HS-27A (cell line): Measurements from ENCODE around the gene KLF3.

Experiments used
- DNase-seq: peaks from one replicate; pipeline ENCODE4 v3.0.0-alpha.2; 2012; ENCODE audit warnings: low read depth, missing footprints

KLF3 gene

DNA sequence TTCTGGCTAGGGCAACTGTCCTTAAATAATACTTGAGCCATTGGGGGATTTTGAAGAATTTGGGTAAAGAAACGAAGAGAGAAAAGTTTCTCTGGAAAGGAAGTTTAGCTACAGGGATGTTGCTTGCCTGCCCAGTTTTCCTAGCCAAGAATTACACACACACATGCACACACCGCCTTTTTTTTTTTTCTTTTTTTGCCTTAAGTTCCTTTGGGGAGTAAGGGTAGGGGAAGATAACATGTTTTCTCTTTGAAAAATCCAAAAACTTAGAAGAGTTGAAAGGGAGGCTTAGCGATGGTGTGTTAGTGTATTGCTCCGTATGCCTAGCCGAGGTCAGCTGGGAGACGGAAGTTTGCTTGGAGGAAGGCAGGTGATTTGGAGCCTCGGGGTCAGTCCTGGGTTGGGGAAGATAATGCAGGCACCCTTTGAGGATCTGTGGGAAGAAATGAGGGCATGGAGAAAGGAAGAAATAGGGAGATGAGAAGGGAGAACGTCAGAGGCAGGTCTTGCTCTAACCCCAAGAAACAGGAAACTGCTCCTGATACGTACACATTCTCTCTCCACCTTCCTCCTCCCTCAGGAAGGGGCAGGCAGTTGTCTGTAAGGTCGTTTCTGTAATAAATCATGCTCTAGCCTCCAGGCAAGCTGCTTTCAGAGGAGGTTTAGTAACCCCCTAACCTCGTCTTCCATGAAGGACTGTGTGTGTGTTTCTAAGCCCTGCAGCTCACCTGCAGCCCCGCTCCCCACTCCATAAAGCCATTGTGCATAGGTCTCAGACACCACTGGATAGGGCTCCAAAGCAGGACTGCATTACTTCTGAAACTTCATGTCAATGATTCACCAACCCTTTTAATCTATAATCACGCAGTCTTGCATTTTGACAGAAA lies 10.5 kb downstream of the KLF3 start:
- no peak for DNase-seq

GRCh38 chr4:38675146-38676121 lies 11.4 kb downstream of the KLF3 start:
- peak; percentile 71 for DNase-seq

DNA sequence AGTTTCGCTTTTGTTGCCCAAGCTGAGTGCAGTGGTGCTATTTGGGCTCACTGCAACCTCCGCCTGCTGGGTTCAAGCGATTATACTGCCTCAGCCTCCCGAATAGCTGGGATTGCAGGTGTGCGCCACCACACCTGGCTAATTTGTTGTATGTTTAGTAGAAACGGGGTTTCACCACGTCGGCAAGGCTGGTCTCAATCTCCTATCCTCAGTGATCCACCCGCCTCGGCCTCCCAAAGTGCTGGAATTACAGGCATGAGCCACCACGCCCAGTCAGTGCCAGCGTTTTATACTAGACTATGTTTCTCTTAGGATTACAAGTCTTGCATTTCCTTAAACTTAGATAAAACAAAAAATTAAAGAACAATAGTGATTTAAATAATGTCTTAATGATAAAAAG lies 13.0 kb downstream of the KLF3 start:
- no peak for DNase-seq

- no peak for DNase-seq
Observed at GRCh38 chr4:38677441-38677840, 13.4 kb downstream of the KLF3 start.

DNA sequence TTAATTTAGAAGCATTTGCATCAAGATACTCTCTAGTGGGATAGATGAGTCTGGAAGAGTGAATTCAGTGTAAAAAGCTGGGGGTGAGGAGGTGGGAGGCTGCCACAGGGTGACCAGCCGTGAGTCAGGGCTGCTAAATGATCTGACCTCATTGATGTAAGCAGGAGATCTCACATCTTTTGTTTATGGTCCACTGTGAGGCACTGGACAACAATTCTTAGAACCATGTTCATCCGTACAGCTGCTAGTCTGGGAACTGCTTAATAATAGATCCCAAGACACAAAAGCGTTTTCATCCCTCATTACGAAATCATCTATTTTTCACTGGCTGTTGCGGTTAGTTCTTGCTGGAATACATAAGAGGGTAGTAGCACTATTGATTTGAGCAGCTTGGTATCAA lies 14.1 kb downstream of the KLF3 start:
- no peak for DNase-seq

GRCh38 chr4:38679921-38680320 lies 15.9 kb downstream of the KLF3 start:
- DNase-seq: no peak

- no peak for DNase-seq
Observed at GRCh38 chr4:38681281-38681991, 17.4 kb downstream of the KLF3 start.

- no peak for DNase-seq
Observed at GRCh38 chr4:38682336-38682735, 18.3 kb downstream of the KLF3 start.

DNA sequence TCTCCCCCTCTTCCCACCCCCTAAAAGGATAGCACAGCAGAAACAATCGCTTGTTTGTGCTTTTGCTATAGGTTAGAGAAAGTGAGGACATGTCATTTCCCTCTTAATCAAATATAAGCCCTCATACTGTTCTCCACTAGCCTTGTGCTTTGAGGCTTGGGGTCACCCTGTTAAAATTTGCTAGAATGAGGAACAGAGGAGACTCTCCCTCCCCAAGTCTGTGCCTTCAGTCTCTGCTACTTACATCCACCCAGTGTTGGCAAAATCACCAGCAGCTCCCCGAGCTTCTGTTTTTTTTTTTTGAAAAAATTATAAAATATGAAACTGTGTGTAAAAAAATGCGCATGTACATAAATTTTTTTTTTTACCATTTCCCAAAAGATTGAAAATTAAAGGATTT lies 19.3 kb downstream of the KLF3 start:
- DNase-seq: no peak

DNA sequence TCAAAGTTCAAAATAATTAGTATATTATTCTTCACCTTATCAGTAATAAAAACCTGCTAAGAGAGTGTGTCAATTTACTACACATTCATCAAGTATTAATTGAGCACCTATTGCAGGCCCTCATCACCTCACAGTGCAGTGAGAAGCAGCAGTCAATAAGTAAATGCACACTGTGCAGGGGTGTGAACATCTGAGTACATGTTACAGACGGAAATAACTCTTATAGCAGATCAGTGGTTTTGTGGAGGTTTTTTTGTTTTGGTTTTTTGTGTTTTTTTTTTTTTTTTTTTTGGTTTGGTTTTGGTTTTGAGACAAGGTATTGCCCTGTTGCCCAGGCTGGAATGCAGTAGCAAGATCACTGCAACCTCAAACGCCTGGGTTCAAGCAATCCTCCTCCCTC lies 20.3 kb downstream of the KLF3 start:
- no peak for DNase-seq

- DNase-seq: no peak
Observed at GRCh38 chr4:38684951-38685844, 21.2 kb downstream of the KLF3 start.

GRCh38 chr4:38686682-38687081 lies 22.7 kb downstream of the KLF3 start:
- DNase-seq: no peak

DNA sequence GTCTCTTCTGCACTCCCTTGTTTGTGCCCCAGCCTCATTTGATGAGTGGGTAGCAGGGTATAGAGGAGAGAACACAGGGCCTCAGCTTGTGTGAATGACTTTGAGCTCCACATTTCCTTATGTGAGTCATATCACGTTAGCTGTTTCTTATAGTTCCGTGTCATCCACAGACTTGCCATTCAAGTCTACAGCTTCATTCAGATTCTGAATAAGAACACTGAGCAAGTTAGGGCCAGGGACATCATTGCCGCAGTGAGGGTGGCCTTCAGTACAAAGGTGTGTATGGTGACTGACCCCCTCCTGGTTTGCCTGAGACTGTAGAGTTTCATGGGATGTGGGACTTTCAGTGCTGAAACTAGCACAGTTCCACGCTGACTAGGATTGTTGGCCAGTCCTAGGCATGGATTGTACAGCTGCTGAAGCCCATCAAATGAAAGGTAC lies 23.6 kb downstream of the KLF3 start:
- DNase-seq: no peak

DNA sequence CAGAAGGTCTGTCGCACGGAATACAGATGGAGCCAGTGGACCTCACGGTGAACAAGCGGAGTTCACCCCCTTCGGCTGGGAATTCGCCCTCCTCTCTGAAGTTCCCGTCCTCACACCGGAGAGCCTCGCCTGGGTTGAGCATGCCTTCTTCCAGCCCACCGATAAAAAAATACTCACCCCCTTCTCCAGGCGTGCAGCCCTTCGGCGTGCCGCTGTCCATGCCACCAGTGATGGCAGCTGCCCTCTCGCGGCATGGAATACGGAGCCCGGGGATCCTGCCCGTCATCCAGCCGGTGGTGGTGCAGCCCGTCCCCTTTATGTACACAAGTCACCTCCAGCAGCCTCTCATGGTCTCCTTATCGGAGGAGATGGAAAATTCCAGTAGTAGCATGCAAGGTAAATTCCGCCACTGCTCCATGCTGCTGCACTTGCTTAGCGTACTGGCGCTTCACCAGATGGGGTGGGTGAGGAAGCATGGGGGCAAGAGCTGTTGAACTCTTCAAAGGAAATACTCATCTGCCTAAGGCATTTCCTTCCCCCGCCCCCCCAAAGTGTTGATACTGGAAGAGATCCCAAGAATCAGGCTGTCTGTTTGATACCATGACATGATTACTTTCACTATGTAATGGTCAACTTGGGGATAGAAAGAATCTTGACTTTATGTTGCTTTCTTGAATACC lies 24.8 kb downstream of the KLF3 start:
- no peak for DNase-seq

- no peak for DNase-seq
Observed at GRCh38 chr4:38691251-38692008, 27.4 kb downstream of the KLF3 start.

GRCh38 chr4:38692421-38692820 lies 28.4 kb downstream of the KLF3 start:
- DNase-seq: no peak

- no peak for DNase-seq
Observed at GRCh38 chr4:38693569-38693968, 29.6 kb downstream of the KLF3 start.

GRCh38 chr4:38694330-38694729 lies 30.3 kb downstream of the KLF3 start:
- no peak for DNase-seq

DNA sequence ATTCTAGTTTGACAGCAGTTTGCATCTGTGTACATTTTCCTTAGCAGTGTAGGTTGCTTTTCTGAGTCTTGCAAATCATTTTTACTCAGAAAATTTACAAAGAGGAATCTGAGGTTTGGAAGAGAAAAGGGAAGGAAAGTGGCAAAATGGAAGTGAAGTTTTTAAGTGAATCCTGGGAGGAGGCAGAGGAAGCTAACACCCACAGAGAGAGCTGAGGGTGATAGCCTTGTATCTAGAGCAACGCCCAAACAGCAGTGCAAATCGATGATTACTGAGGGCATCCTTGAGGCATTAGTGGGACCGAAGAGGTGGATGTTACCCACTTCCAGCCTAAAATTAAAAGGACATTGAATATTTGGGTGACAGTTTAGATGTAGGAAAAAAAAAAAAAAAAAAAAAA lies 31.8 kb downstream of the KLF3 start:
- no peak for DNase-seq

DNA sequence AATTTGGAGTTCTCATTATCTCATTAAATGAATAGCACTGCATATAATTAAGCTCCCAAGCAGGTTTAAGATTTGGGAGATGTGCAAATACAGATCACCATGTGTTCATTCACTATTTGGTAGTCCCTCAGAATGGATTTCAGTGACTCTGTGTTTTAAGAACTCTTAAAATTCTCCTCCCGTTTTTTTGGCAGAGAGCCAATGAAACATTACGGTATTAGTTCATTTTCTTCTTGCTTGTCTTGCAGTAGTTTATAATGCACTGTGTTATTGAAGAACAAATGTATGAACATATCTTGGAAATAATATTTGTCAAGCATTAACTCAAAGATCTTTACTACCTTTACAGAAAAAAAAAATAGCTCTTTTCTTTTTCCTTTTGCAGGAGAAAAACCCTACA lies 32.7 kb downstream of the KLF3 start:
- no peak for DNase-seq
